Hepatocyte (in vitro differentiated cells): ENCODE results near the gene RABGAP1L. TPM values are rescaled to one million over a fixed set of nuclear protein-coding genes. Genes with fewer than 3 reads are reported as not detected.
"Not testable (repeated sequence)": the region's sequence is repeated elsewhere in the genome, so short reads cannot be mapped to it uniquely, and the experiment has no call there.

ENCODE experiments used
- DNase-seq: peaks from one replicate; pipeline ENCODE4 v3.0.0-alpha.2; 2016; ENCODE audit warnings: low spot score
- H2AFZ ChIP-seq: fragments of 200-600 bp; sonication (generic); 2 replicates; pipeline ENCODE4 v1.6.0; 2016; ENCODE audit warnings: antibody characterized with exemption, mild to moderate bottlenecking
- H3K27ac ChIP-seq: fragments of 200-600 bp; sonication (generic); 2 replicates; pipeline ENCODE4 v1.5.1; 2016; ENCODE audit warnings: mild to moderate bottlenecking
- H3K27me3 ChIP-seq: fragments of 200-600 bp; sonication (generic); 2 replicates; pipeline ENCODE4 v1.6.1; 2016
- H3K36me3 ChIP-seq: fragments of 200-600 bp; sonication (generic); replicated peaks from 2 replicates; pipeline ENCODE4 v1.5.1; 2016; ENCODE audit warnings: low read depth; ENCODE audit not compliant: insufficient read depth
- H3K4me1 ChIP-seq: fragments of 200-600 bp; sonication (generic); 2 replicates; pipeline ENCODE4 v1.5.1; 2016; ENCODE audit warnings: mild to moderate bottlenecking, moderate library complexity; ENCODE audit not compliant: insufficient read depth
- H3K4me2 ChIP-seq: fragments of 200-600 bp; sonication (generic); 2 replicates; pipeline ENCODE4 v1.6.0; 2016
- H3K4me3 ChIP-seq: fragments of 200-600 bp; sonication (generic); 2 replicates; pipeline ENCODE4 v1.5.1; 2016; ENCODE audit warnings: mild to moderate bottlenecking
- H3K79me2 ChIP-seq: fragments of 200-600 bp; sonication (generic); 2 replicates; pipeline ENCODE4 v1.6.0; 2017; ENCODE audit warnings: mild to moderate bottlenecking
- H3K9me2 ChIP-seq: fragments of 200-600 bp; sonication (generic); replicated peaks from 2 replicates; pipeline ENCODE4 v1.6.0; 2017; ENCODE audit warnings: mild to moderate bottlenecking; ENCODE audit not compliant: insufficient read depth
- H3K9me3 ChIP-seq: fragments of 200-600 bp; sonication (generic); 2 replicates; pipeline ENCODE4 v1.5.1; 2016; ENCODE audit warnings: low read depth, mild to moderate bottlenecking
- H4K20me1 ChIP-seq: fragments of 200-600 bp; sonication (generic); 2 replicates; pipeline ENCODE4 v1.6.0; 2016; ENCODE audit warnings: mild to moderate bottlenecking; ENCODE audit not compliant: insufficient read depth, poor library complexity, severe bottlenecking
- EZH2 ChIP-seq: fragments of 200-600 bp; sonication (generic); IDR thresholded peaks from 2 replicates; pipeline ENCODE4 v1.6.1; 2016; ENCODE audit warnings: antibody characterized with exemption, mild to moderate bottlenecking, borderline replicate concordance
- EZH2phosphoT487 ChIP-seq: fragments of 200-600 bp; sonication (generic); IDR thresholded peaks from one replicate; pipeline ENCODE4 v1.6.1; 2018; ENCODE audit warnings: antibody characterized with exemption, mild to moderate bottlenecking, low read depth, moderate library complexity; ENCODE audit not compliant: unreplicated experiment, severe bottlenecking
- WGBS: methylation state at CpG from one replicate; pipeline ENCODE4 v1.1.6; 2016; ENCODE audit warnings: low lambda C conversion rate; ENCODE audit errors: missing lambda C conversion rate; 5-methylcytosine and 5-hydroxymethylcytosine counted together
- polyA plus RNA-seq: library from polyadenylated mRNA; unstranded; fragments of >200 nt; fragmentation: Nextera tagmentation; extraction: Ambion mirVana; gene quantifications from 2 replicates; pipeline ENCODE4 v1.2.1, GENCODE V29; 2016
- total RNA-seq: library from RNA; depleted of rRNA; stranded (reverse); fragments of >200 nt; gene quantifications from 2 replicates; pipeline ENCODE4 v1.2.3, GENCODE V29; 2014
- TF ChIP-seq, protein P1 (sequence below): fragments of 200-600 bp; sonication (generic); IDR thresholded peaks from 2 replicates; pipeline ENCODE4 v1.5.1; 2016; ENCODE audit warnings: antibody characterized with exemption, mild to moderate bottlenecking; ENCODE audit not compliant: poor library complexity

The RABGAP1L gene
- total and polyA plus RNA-seq, 2 experiments from 2014 or later = 15.0 to 41.8 TPM

DNA sequence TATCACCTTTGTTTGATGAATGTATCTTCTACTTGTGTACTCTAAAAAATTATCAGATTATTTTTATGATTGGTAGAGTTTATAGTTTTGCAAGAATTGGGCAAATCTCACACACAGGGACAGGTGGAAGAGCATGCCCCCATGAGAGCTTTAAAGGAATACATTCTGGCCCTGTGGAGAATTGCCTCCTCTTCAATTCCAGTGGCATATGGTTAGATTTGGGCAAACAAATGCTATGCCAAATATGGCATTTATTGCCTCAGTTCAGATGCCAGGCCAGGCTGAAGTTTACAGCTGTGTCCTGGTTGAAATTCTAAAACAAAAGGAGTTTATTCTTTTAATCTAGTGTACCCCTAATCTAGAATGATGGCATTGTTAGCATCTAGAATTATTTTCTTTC is 678.1 kb downstream of the RABGAP1L start:
- no peak for DNase-seq
- H2AFZ ChIP-seq = no peak overlapping the region

DNA sequence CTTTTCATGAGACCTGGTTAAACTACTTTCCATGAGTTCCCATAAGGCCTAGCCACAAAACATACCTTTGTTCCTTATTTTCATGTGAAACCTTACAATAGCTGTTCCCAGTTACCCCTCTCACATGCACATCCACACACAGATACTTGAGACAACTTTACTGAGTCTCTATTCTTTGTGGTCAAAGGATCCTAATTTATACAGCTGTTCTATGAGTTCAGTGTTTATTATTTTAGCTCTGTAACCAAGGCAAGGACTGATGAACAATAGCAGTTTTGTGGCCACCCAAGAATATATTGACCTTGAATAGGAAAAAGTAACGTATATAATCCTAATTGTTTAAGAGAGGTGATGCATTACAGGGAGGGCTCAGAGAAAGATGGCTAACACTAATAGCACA is 679.9 kb downstream of the RABGAP1L start:
- Histone ChIP-seq H2AFZ (no peak overlapping the region), H3K79me2 (no peaks in the 10 kb centered on the region), H4K20me1 (no peaks in the 10 kb centered on the region), H3K27ac (no peak overlapping the region), H3K4me1 (no peaks in the 10 kb centered on the region), H3K4me3 (no peak overlapping the region), H3K9me2 (no peaks in the 10 kb centered on the region), H3K4me2 (no peak overlapping the region), H3K27me3 (no peaks in the 10 kb centered on the region), H3K36me3 (no peaks in the 10 kb centered on the region), H3K9me3 (no peaks in the 10 kb centered on the region)
- TF ChIP-seq, protein P1, sequence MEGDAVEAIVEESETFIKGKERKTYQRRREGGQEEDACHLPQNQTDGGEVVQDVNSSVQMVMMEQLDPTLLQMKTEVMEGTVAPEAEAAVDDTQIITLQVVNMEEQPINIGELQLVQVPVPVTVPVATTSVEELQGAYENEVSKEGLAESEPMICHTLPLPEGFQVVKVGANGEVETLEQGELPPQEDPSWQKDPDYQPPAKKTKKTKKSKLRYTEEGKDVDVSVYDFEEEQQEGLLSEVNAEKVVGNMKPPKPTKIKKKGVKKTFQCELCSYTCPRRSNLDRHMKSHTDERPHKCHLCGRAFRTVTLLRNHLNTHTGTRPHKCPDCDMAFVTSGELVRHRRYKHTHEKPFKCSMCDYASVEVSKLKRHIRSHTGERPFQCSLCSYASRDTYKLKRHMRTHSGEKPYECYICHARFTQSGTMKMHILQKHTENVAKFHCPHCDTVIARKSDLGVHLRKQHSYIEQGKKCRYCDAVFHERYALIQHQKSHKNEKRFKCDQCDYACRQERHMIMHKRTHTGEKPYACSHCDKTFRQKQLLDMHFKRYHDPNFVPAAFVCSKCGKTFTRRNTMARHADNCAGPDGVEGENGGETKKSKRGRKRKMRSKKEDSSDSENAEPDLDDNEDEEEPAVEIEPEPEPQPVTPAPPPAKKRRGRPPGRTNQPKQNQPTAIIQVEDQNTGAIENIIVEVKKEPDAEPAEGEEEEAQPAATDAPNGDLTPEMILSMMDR = no peak
- TF ChIP-seq EZH2 (no peak), EZH2phosphoT487 (no peak)
- WGBS = 83% methylated on average over 1 of the region's 1 CpG
- DNase-seq = no peak

More for the DNA sequence above, 678.1 kb downstream of the RABGAP1L start:
- Histone ChIP-seq H3K4me1 (no peaks in the 10 kb centered on the region), H3K27me3 (no peaks in the 10 kb centered on the region), H3K79me2 (no peaks in the 10 kb centered on the region), H3K4me3 (no peak overlapping the region), H3K27ac (no peak overlapping the region), H3K36me3 (no peaks in the 10 kb centered on the region), H4K20me1 (no peaks in the 10 kb centered on the region), H3K9me2 (no peaks in the 10 kb centered on the region), H3K4me2 (no peak overlapping the region), H3K9me3 (no peaks in the 10 kb centered on the region)
- TF ChIP-seq EZH2phosphoT487 = no peak
- TF ChIP-seq EZH2 = no peak
- TF ChIP-seq, protein P1 = no peak

DNA sequence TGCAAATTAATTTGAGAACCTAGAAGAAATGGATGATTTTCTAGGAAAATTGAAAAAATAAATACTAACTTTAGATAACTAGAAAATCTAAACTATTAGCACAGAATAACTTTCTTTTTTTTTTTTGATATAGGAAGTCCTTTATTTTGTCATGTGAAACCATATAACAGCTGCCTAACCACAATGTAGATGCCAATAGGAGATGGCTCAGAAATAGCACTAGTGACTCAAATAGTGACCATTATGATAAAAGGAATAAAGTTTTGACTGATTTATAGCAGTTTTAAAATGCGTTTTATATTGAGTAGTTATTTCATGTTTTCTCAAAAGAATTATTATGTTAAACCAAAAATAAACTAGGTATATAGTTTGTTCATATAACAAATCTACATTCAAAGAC is 682.4 kb downstream of the RABGAP1L start:
- no peak for DNase-seq
- 40% methylated on average over 1 of the region's 1 CpG for WGBS
- TF ChIP-seq EZH2phosphoT487 (no peak), EZH2 (no peak)
- TF ChIP-seq, protein P1 = no peak

DNA sequence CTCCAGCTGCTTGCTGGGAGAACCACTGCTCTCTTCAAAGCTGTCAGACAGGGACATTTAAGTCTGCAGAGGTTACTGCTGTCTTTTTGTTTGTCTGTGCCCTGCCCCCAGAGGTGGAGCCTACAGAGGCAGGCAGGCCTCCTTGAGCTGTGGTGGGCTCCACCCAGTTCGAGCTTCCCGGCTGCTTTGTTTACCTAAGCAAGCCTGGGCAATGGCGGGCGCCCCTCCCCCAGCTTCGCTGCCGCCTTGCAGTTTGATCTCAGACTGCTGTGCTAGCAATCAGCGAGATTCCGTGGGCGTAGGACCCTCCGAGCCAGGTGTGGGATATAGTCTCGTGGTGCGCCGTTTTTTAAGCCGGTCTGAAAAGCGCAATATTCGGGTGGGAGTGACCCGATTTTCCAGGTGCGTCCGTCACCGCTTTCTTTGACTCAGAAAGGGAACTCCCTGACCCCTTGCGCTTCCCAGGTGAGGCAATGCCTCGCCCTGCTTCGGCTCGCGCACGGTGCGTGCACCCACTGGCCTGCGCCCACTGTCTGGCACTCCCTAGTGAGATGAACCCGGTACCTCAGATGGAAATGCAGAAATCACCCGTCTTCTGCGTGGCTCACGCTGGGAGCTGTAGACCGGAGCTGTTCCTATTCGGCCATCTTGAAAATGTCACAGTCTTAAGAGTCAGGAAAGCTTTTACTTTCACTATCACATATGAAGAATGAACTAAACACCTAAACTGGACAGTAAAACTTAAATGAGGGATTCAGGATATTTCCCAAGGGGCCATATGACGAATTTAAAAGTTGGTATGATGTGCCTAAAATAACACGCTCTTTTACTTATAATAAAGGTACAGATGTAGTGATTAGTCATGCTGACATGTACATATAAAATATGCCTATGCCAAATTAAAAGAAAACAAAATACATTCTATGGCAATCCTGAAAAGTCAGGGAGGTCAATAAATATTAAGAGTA is 689.6 kb downstream of the RABGAP1L start:
- not testable (repeated sequence) for H3K4me3 ChIP-seq, DNase-seq, H3K36me3 ChIP-seq, H3K27ac ChIP-seq, H3K9me3 ChIP-seq, H3K79me2 ChIP-seq, H3K4me1 ChIP-seq, H4K20me1 ChIP-seq, H3K27me3 ChIP-seq, H3K9me2 ChIP-seq
- Histone ChIP-seq H3K4me2 (peak overlapping the region; percentile 54), H2AFZ (peak overlapping the region; percentile 45)
- WGBS = 78% methylated on average over 17 of the region's 36 CpGs

More for the DNA sequence above, 682.4 kb downstream of the RABGAP1L start:
- Histone ChIP-seq H4K20me1 (no peaks in the 10 kb centered on the region), H3K4me3 (no peak overlapping the region), H3K9me3 (no peaks in the 10 kb centered on the region), H3K27ac (no peak overlapping the region), H3K36me3 (no peaks in the 10 kb centered on the region), H3K4me1 (no peaks in the 10 kb centered on the region), H3K27me3 (no peaks in the 10 kb centered on the region), H3K4me2 (no peak overlapping the region), H3K9me2 (no peaks in the 10 kb centered on the region), H3K79me2 (no peaks in the 10 kb centered on the region), H2AFZ (no peak overlapping the region)
